Neural cell (in vitro differentiated cells): ENCODE measurements around the gene LIPA. TPM values are rescaled to one million over a fixed set of nuclear protein-coding genes. Genes with fewer than 3 reads are reported as not detected.

Source experiments
- H2AFZ ChIP-seq: fragments of 200-600, 300-800 bp; sonication (generic), shearing (Covaris generic); 2 replicates; pipeline ENCODE4 v1.6.0; 2014; ENCODE audit warnings: low read depth, mild to moderate bottlenecking, antibody characterized with exemption, low read length, moderate library complexity
- H3F3A ChIP-seq: fragments of 200-600 bp; shearing (Covaris generic); 2 replicates; pipeline ENCODE4 v1.6.1; 2016; ENCODE audit warnings: mild to moderate bottlenecking, moderate library complexity, mixed read lengths, antibody characterized with exemption, low read length; ENCODE audit not compliant: insufficient read depth, poor library complexity, severe bottlenecking
- H3K27ac ChIP-seq: fragments of 200-600, 300-800 bp; sonication (generic), shearing (Covaris generic); 2 replicates; pipeline ENCODE4 v1.5.1; 2014; ENCODE audit warnings: mild to moderate bottlenecking, low read length, moderate library complexity
- H3K27me3 ChIP-seq: fragments of 300-800, 200-600 bp; sonication (generic), shearing (Covaris generic); 2 replicates; pipeline ENCODE4 v1.6.0; 2014; ENCODE audit warnings: mild to moderate bottlenecking, low read depth, low read length, moderate library complexity; ENCODE audit not compliant: insufficient read depth
- H3K36me3 ChIP-seq: fragments of 300-800, 200-600 bp; sonication (generic), shearing (Covaris generic); 2 replicates; pipeline ENCODE4 v1.5.1; 2014; ENCODE audit warnings: mild to moderate bottlenecking, antibody characterized with exemption, low read length, moderate library complexity; ENCODE audit not compliant: insufficient read depth
- H3K4me2 ChIP-seq: fragments of 300-800, 200-600 bp; sonication (generic), shearing (Covaris generic); 2 replicates; pipeline ENCODE4 v1.6.0; 2014; ENCODE audit warnings: mild to moderate bottlenecking, low read length
- H3K4me3 ChIP-seq: fragments of 300-800, 200-600 bp; sonication (generic), shearing (Covaris generic); 2 replicates; pipeline ENCODE4 v1.5.1; 2014; ENCODE audit warnings: mild to moderate bottlenecking, low read length, moderate library complexity
- H3K79me2 ChIP-seq: fragments of 200-600 bp; shearing (Covaris generic); replicated peaks from 2 replicates; pipeline ENCODE4 v1.6.0; 2014; ENCODE audit warnings: mild to moderate bottlenecking, low read length, moderate library complexity; ENCODE audit not compliant: insufficient read depth
- H3K9ac ChIP-seq: fragments of 300-800, 200-600 bp; sonication (generic), shearing (Covaris generic); 2 replicates; pipeline ENCODE4 v1.6.1; 2016; ENCODE audit warnings: mild to moderate bottlenecking, low read length, mixed read lengths
- H3K9me2 ChIP-seq: fragments of 200-600 bp; shearing (Covaris generic); 2 replicates; pipeline ENCODE4 v1.6.1; 2016; ENCODE audit warnings: mild to moderate bottlenecking, low read length, mixed read lengths; ENCODE audit not compliant: insufficient read depth
- H3K9me3 ChIP-seq: fragments of 200-600, 300-800 bp; sonication (generic), shearing (Covaris generic); 2 replicates; pipeline ENCODE4 v1.6.1; 2016; ENCODE audit warnings: mild to moderate bottlenecking, mixed run types, low read length, moderate library complexity, mixed read lengths
- H4K20me1 ChIP-seq: fragments of 200-600 bp; shearing (Covaris generic); 2 replicates; pipeline ENCODE4 v1.6.1; 2016; ENCODE audit warnings: mild to moderate bottlenecking, mixed run types; ENCODE audit not compliant: insufficient read depth
- CTCF ChIP-seq: fragments of 450-650 bp; IDR thresholded peaks from 2 replicates; pipeline ENCODE4 v1.5.1; 2014; ENCODE audit warnings: antibody characterized with exemption, mild to moderate bottlenecking, moderate library complexity; ENCODE audit not compliant: poor library complexity, severe bottlenecking
- EP300 ChIP-seq: fragments of 450-650 bp; conservative IDR thresholded peaks from 2 replicates; pipeline ENCODE4 v1.6.1; 2014; ENCODE audit warnings: antibody characterized with exemption, mild to moderate bottlenecking, moderate library complexity; ENCODE audit not compliant: poor library complexity, severe bottlenecking
- EZH2 ChIP-seq: fragments of 200-600, 300-800 bp; shearing (Covaris generic), sonication (generic); IDR thresholded peaks from 2 replicates; pipeline ENCODE4 v1.6.1; 2014; ENCODE audit warnings: antibody characterized with exemption, low read length, borderline replicate concordance, mild to moderate bottlenecking; ENCODE audit not compliant: insufficient read depth, poor library complexity, severe bottlenecking
- MXI1 ChIP-seq: fragments of 450-650 bp; conservative IDR thresholded peaks from 2 replicates; pipeline ENCODE4 v1.6.1; 2014; ENCODE audit warnings: antibody characterized with exemption, mild to moderate bottlenecking; ENCODE audit not compliant: poor library complexity, severe bottlenecking
- POLR2AphosphoS5 ChIP-seq: IDR thresholded peaks from 2 replicates; pipeline ENCODE4 v1.6.1; 2012
- RAD21 ChIP-seq: fragments of 450-650 bp; conservative IDR thresholded peaks from 2 replicates; pipeline ENCODE4 v1.6.1; 2014; ENCODE audit warnings: antibody characterized with exemption, mild to moderate bottlenecking, moderate library complexity
- REST ChIP-seq: IDR thresholded peaks from 2 replicates; pipeline ENCODE4 v1.6.1; 2012; ENCODE audit warnings: borderline replicate concordance
- SMC3 ChIP-seq: fragments of 450-650 bp; conservative IDR thresholded peaks from 2 replicates; pipeline ENCODE4 v1.6.1; 2014; ENCODE audit warnings: antibody characterized with exemption, mild to moderate bottlenecking, moderate library complexity; ENCODE audit not compliant: poor library complexity
- TAF1 ChIP-seq: IDR thresholded peaks from 2 replicates; pipeline ENCODE4 v1.6.1; 2012; ENCODE audit warnings: low read depth
- polyA plus RNA-seq: library from polyadenylated mRNA; depleted of rRNA; stranded (reverse); fragments of >200 nt; gene quantifications from 2 replicates; pipeline ENCODE4 v1.2.3, GENCODE V29; 2014

LIPA gene
- polyA plus RNA-seq, 1 donor from 2014 or later = 20.8 TPM

- no peak for TF ChIP-seq POLR2AphosphoS5
- no peak for TF ChIP-seq EZH2
- TF ChIP-seq CTCF = no peak
- no peak for TF ChIP-seq REST
- TF ChIP-seq EP300 = no peak
- TF ChIP-seq MXI1 = no peak
- TF ChIP-seq RAD21 = no peak
- no peak for TF ChIP-seq TAF1
- no peak for TF ChIP-seq SMC3
- Histone ChIP-seq H3K4me3 (no peak overlapping the region), H3K79me2 (no peaks in the 10 kb centered on the region), H3K9me2 (no peaks in the 10 kb centered on the region), H3K27ac (no peak overlapping the region), H3K4me2 (no peak overlapping the region), H3K27me3 (no peaks in the 10 kb centered on the region), H2AFZ (no peak overlapping the region), H3K9me3 (peaks cover 4% of the 10 kb centered on the region), H3K36me3 (no peaks in the 10 kb centered on the region), H3K9ac (no peak overlapping the region), H3F3A (no peaks in the 10 kb centered on the region), H4K20me1 (no peaks in the 10 kb centered on the region)
These were observed 5.4 kb upstream of the LIPA start for GRCh38 chr10:89256962-89257361.

- H3K27ac ChIP-seq = no peak overlapping the region
- no peaks in the 10 kb centered on the region for H3K9me2 ChIP-seq
- TF ChIP-seq EZH2 = no peak
- no peak for TF ChIP-seq MXI1
- TF ChIP-seq CTCF = no peak
- TF ChIP-seq TAF1 = no peak
- no peak for TF ChIP-seq RAD21
- TF ChIP-seq SMC3 = no peak
- TF ChIP-seq EP300 = no peak
- H2AFZ ChIP-seq = no peak overlapping the region
- H3K4me2 ChIP-seq = no peak overlapping the region
- H3K9ac ChIP-seq = no peak overlapping the region
- H3K79me2 ChIP-seq = no peaks in the 10 kb centered on the region
- H3K36me3 ChIP-seq = no peaks in the 10 kb centered on the region
- peaks cover 4% of the 10 kb centered on the region for H3K9me3 ChIP-seq
- H3K27me3 ChIP-seq = no peaks in the 10 kb centered on the region
- no peak overlapping the region for H3K4me3 ChIP-seq
- H3F3A ChIP-seq = no peaks in the 10 kb centered on the region
- H4K20me1 ChIP-seq = no peaks in the 10 kb centered on the region
These were observed 4.8 kb upstream of the LIPA start for GRCh38 chr10:89256340-89256739.
